ENCODE results near the gene UGDH.

Gene UGDH

GRCh38 chr4:39480251-39480650 is 47.0 kb downstream of the UGDH start:
- no peak overlapping the region for H3K4me3 ChIP-seq (ENCODE audit: low read depth, low read length)
- TF ChIP-seq CTCF (IDR thresholded peaks at IDR 0.05; ENCODE audit: control insufficient read depth, extremely low read depth, insufficient read depth): no peak
- no peak for DNase-seq (ENCODE audit: low read depth)

DNA sequence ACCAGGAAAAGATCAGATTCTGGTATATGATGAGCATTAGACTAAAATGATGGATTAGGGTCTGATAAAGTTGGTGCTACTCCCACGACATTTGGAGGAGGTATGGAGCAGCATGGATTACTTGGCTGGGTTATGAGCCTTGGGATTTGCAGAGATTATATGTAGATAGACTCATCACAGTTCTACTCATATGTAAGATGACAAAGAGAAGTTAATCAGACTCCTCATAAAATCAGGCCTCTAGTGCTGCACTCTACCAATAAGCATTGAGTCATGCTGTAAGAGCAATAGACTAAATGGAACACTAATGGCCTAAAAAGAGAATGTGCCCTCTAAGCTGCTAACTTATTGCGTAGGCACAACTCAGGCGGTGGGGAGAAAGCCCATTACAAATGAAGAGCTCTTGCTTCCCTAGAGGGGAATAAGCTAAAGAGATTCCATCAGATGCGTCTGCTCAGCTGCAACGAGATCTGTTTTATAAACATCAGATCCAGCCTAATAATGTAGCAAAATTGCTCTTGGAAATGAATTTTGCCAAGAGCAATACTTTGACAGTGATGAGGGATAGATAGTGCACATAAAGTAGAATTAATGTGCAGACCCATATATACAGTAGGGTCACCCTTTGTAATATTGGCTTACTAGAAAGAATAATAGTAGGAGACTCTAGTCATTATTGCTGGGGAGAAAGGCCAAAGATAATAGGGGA is 50.9 kb downstream of the UGDH start:
- no peak overlapping the region for H3K4me3 ChIP-seq (ENCODE audit: low read depth, low read length)
- no peak for DNase-seq (ENCODE audit: low read depth)
- no peak for TF ChIP-seq CTCF (IDR thresholded peaks at IDR 0.05; ENCODE audit: control insufficient read depth, extremely low read depth, insufficient read depth)

- DNase-seq (ENCODE audit: low read depth): no peak
- no peak for TF ChIP-seq CTCF (IDR thresholded peaks at IDR 0.05; ENCODE audit: control insufficient read depth, extremely low read depth, insufficient read depth)
- no peak overlapping the region for H3K4me3 ChIP-seq (ENCODE audit: low read depth, low read length)
These were observed 54.8 kb downstream of the UGDH start for GRCh38 chr4:39472396-39472795.

DNA sequence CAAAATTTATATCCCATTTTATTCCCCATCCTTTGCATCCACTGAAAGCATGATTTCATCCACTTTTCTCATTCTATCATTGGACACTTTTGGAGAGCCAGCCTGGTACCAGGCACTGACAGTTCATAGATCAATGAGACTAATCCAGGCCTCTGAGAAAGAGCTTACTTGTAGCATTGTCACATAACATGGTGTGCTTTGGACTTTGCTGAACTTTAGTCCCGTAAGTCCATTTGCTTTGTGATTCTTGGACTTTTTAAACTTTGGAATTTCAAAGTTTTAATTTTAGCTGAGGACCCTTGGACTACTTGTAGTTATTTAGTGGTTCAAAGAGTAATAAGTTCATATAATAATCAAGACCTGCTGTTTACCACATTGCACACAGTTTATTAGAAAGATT is 56.8 kb downstream of the UGDH start:
- DNase-seq (ENCODE audit: low read depth): no peak
- no peak for TF ChIP-seq CTCF (IDR thresholded peaks at IDR 0.05; ENCODE audit: control insufficient read depth, extremely low read depth, insufficient read depth)
- H3K4me3 ChIP-seq (ENCODE audit: low read depth, low read length): no peak overlapping the region

DNA sequence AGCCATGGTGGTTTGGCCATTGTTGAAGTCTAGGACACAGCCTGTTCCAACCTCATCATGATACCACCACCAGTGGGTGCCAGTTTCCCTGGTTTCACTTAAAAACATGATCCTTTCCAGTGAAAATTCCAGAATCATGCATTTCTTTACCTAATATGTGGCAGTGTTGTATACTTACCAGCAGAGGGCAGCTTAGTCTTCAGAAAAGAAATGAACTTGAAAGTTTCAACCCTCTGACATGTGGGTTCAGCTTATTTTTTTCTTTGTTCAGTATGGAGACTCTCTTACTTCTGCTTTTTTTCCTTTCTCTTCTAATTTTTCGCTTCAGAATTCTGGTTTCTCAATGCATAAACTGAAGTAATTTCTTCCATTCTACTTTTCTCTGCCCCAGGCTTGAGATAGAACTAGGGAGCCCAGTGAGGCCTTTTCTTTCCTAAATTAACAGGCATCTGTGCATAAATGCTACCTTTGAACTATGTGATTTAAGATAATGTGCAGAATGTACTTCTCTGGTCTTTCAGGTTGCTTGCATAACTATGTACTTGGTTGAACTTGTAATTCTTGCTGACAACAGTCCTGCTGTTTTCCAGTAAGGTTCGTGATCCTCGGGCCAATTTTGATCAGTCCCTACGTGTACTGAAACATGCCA is 57.7 kb downstream of the UGDH start:
- TF ChIP-seq CTCF (IDR thresholded peaks at IDR 0.05; ENCODE audit: control insufficient read depth, extremely low read depth, insufficient read depth): peak; percentile 75
- peak; percentile 69 for DNase-seq (ENCODE audit: low read depth)
- H3K4me3 ChIP-seq (ENCODE audit: low read depth, low read length): no peak overlapping the region

DNA sequence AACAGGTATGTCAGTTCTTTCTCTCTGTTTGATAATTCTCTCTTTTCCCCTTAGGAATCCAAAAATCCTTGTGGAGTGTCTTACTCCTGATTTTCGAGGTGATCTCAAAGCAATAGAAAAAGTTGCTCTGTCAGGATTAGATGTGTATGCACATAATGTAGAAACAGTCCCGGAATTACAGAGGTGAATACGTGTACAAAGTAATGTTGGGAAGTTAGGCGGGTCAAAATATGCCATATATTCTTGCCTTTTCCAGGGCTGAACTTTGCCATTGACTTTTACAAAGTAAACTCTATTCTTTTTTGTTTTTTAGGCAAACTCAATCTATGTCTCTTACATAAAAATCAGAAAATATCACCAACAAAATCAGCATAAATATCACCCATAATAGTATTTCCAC is 59.8 kb downstream of the UGDH start:
- no peak for DNase-seq (ENCODE audit: low read depth)
- TF ChIP-seq CTCF (IDR thresholded peaks at IDR 0.05; ENCODE audit: control insufficient read depth, extremely low read depth, insufficient read depth): no peak
- H3K4me3 ChIP-seq (ENCODE audit: low read depth, low read length): no peak overlapping the region

DNA sequence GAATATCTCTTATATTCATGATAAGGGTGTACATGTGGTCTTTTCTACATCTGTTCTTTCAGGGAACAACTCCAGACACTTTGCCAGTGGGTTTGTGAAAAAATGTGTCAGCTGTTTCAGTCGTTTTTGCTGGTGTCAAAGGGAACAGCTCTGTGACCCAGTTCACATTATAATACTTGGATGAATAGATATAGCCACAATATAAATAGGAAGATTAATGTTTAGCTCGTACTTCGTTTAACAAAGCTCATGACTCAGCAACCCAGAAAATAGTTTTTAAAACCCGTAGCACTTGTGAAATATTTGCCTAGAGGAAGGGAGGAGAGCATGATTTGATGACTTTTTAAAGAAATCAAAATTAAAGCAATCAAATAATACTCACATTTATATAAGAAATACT is 60.5 kb downstream of the UGDH start:
- TF ChIP-seq CTCF (IDR thresholded peaks at IDR 0.05; ENCODE audit: control insufficient read depth, extremely low read depth, insufficient read depth): no peak
- no peak for DNase-seq (ENCODE audit: low read depth)
- H3K4me3 ChIP-seq (ENCODE audit: low read depth, low read length): no peak overlapping the region

Measured in LNCaP clone FGC (cell line).